Measurements from ENCODE around the gene URI1. TPM values are rescaled to one million over a fixed set of nuclear protein-coding genes. Genes with fewer than 3 reads are reported as not detected.
"Not testable (repeated sequence)": the region's sequence is repeated elsewhere in the genome, so short reads cannot be mapped to it uniquely, and the experiment has no call there.

URI1 gene
- total RNA-seq, 1 experiment from 2014 or later, result 31.0 TPM

- BruUV-seq (replicated peaks), result no TSS peak
- ChIA-PET POLR2A (ENCODE audit: unreplicated experiment) (no interaction called here), CTCF (no interaction called here)
- ATAC-seq (no peak), DNase-seq (no peak)
- no peak overlapping the region for H2AFZ ChIP-seq (ENCODE audit: low read length)
- no peak overlapping the region for H3K4me3 ChIP-seq (ENCODE audit: low read length)
- no peaks in the 10 kb centered on the region for H3K9me2 ChIP-seq (replicated peaks; ENCODE audit: low read length)
- no peaks in the 10 kb centered on the region for H3F3A ChIP-seq (ENCODE audit: low read length, unreplicated experiment)
- TF ChIP-seq CTCF (conservative IDR thresholded peaks at IDR 0.05; ENCODE audit: low read depth, low read length) (no peak), EZH2phosphoT487 (IDR thresholded peaks at IDR 0.05; ENCODE audit: borderline replicate concordance, low read length) (no peak), EZH2 (IDR thresholded peaks at IDR 0.05; ENCODE audit: low read length, unreplicated experiment) (no peak)
- peaks cover 13% of the 10 kb centered on the region for H3K36me3 ChIP-seq (ENCODE audit: low read depth, low read length)
- H3K9me3 ChIP-seq (ENCODE audit: low read length), result no peaks in the 10 kb centered on the region
- no peak overlapping the region for H3K27ac ChIP-seq (ENCODE audit: low read length)
- no peaks in the 10 kb centered on the region for H3K79me2 ChIP-seq (ENCODE audit: low read length)
- H3K4me2 ChIP-seq (ENCODE audit: low read length), result no peak overlapping the region
- intact Hi-C loops (cut with micrococcal nuclease), result no loop called here
- H3K27me3 ChIP-seq (ENCODE audit: low read length), result no peaks in the 10 kb centered on the region
- no peaks in the 10 kb centered on the region for H4K20me1 ChIP-seq (ENCODE audit: low read length)
- H3K9ac ChIP-seq (ENCODE audit: low read length), result no peak overlapping the region
- H3K4me1 ChIP-seq (ENCODE audit: insufficient read depth, low read length), result peaks cover 23% of the 10 kb centered on the region
These were observed 92.3 kb downstream of the URI1 start for GRCh38 chr19:30034321-30034720.

- Histone ChIP-seq H3K36me3 (ENCODE audit: low read depth, low read length) (peaks cover 7% of the 10 kb centered on the region), H3K4me1 (ENCODE audit: insufficient read depth, low read length) (peaks cover 2% of the 10 kb centered on the region; the same call in 1 of the 2 replicates), H3K9me3 (ENCODE audit: low read length) (no peaks in the 10 kb centered on the region), H3K9ac (ENCODE audit: low read length) (no peak overlapping the region), H3K9me2 (replicated peaks; ENCODE audit: low read length) (no peaks in the 10 kb centered on the region), H2AFZ (ENCODE audit: low read length) (no peak overlapping the region), H3K4me2 (ENCODE audit: low read length) (no peak overlapping the region), H4K20me1 (ENCODE audit: low read length) (no peaks in the 10 kb centered on the region), H3F3A (ENCODE audit: low read length, unreplicated experiment) (no peaks in the 10 kb centered on the region), H3K27ac (ENCODE audit: low read length) (no peak overlapping the region), H3K79me2 (ENCODE audit: low read length) (no peaks in the 10 kb centered on the region), H3K4me3 (ENCODE audit: low read length) (no peak overlapping the region), H3K27me3 (ENCODE audit: low read length) (no peaks in the 10 kb centered on the region)
- TF ChIP-seq EZH2phosphoT487 (IDR thresholded peaks at IDR 0.05; ENCODE audit: borderline replicate concordance, low read length), result no peak
- TF ChIP-seq EZH2 (IDR thresholded peaks at IDR 0.05; ENCODE audit: low read length, unreplicated experiment), result no peak
- TF ChIP-seq CTCF (conservative IDR thresholded peaks at IDR 0.05; ENCODE audit: low read depth, low read length), result no peak
- intact Hi-C loops (cut with micrococcal nuclease), result no loop called here
- ChIA-PET CTCF (no interaction called here), POLR2A (ENCODE audit: unreplicated experiment) (no interaction called here)
- DNase-seq (no peak), ATAC-seq (no peak)
- BruUV-seq (replicated peaks), result no TSS peak
These were observed 94.4 kb downstream of the URI1 start for GRCh38 chr19:30036154-30037129.

GRCh38 chr19:30037835-30038234 lies 95.8 kb downstream of the URI1 start:
- no peaks in the 10 kb centered on the region for H3K79me2 ChIP-seq (ENCODE audit: low read length)
- ChIA-PET CTCF (no interaction called here), POLR2A (ENCODE audit: unreplicated experiment) (no interaction called here)
- DNase-seq (no peak), ATAC-seq (no peak)
- no peaks in the 10 kb centered on the region for H3F3A ChIP-seq (ENCODE audit: low read length, unreplicated experiment)
- no peaks in the 10 kb centered on the region for H3K9me3 ChIP-seq (ENCODE audit: low read length)
- H3K4me3 ChIP-seq (ENCODE audit: low read length), result no peak overlapping the region
- H3K36me3 ChIP-seq (ENCODE audit: low read depth, low read length), result no peaks in the 10 kb centered on the region
- no peak overlapping the region for H3K9ac ChIP-seq (ENCODE audit: low read length)
- no peaks in the 10 kb centered on the region for H3K27me3 ChIP-seq (ENCODE audit: low read length)
- H3K4me2 ChIP-seq (ENCODE audit: low read length), result no peak overlapping the region
- no TSS peak for BruUV-seq (replicated peaks)
- no peak overlapping the region for H2AFZ ChIP-seq (ENCODE audit: low read length)
- no peaks in the 10 kb centered on the region for H3K9me2 ChIP-seq (replicated peaks; ENCODE audit: low read length)
- no peaks in the 10 kb centered on the region for H4K20me1 ChIP-seq (ENCODE audit: low read length)
- H3K27ac ChIP-seq (ENCODE audit: low read length), result no peak overlapping the region
- intact Hi-C loops (cut with micrococcal nuclease), result no loop called here
- H3K4me1 ChIP-seq (ENCODE audit: insufficient read depth, low read length), result no peaks in the 10 kb centered on the region
- TF ChIP-seq EZH2 (IDR thresholded peaks at IDR 0.05; ENCODE audit: low read length, unreplicated experiment), result no peak
- no peak for TF ChIP-seq EZH2phosphoT487 (IDR thresholded peaks at IDR 0.05; ENCODE audit: borderline replicate concordance, low read length)

GRCh38 chr19:30041931-30042330 lies 99.9 kb downstream of the URI1 start:
- H3K27ac ChIP-seq (ENCODE audit: low read length); BruUV-seq (replicated peaks); DNase-seq; ATAC-seq; H3K4me3 ChIP-seq (ENCODE audit: low read length); H3K27me3 ChIP-seq (ENCODE audit: low read length); H3K79me2 ChIP-seq (ENCODE audit: low read length); H3K9me2 ChIP-seq (replicated peaks; ENCODE audit: low read length); H3K4me1 ChIP-seq (ENCODE audit: insufficient read depth, low read length); H3K4me2 ChIP-seq (ENCODE audit: low read length); POLR2A ChIA-PET (ENCODE audit: unreplicated experiment); H2AFZ ChIP-seq (ENCODE audit: low read length); H3K9ac ChIP-seq (ENCODE audit: low read length); H3F3A ChIP-seq (ENCODE audit: low read length, unreplicated experiment); H4K20me1 ChIP-seq (ENCODE audit: low read length); H3K36me3 ChIP-seq (ENCODE audit: low read depth, low read length); CTCF ChIA-PET; H3K9me3 ChIP-seq (ENCODE audit: low read length); intact Hi-C loops (cut with micrococcal nuclease): not testable (repeated sequence)

GRCh38 chr19:30043008-30043407 lies 101.0 kb downstream of the URI1 start:
- ATAC-seq; CTCF ChIA-PET; BruUV-seq (replicated peaks); H3K4me2 ChIP-seq (ENCODE audit: low read length); DNase-seq; intact Hi-C loops (cut with micrococcal nuclease); POLR2A ChIA-PET (ENCODE audit: unreplicated experiment); H3K9me3 ChIP-seq (ENCODE audit: low read length); H3K4me3 ChIP-seq (ENCODE audit: low read length); H3K27ac ChIP-seq (ENCODE audit: low read length); H3K9ac ChIP-seq (ENCODE audit: low read length); H3K36me3 ChIP-seq (ENCODE audit: low read depth, low read length); H3F3A ChIP-seq (ENCODE audit: low read length, unreplicated experiment); H3K4me1 ChIP-seq (ENCODE audit: insufficient read depth, low read length); H3K9me2 ChIP-seq (replicated peaks; ENCODE audit: low read length); H4K20me1 ChIP-seq (ENCODE audit: low read length); H3K79me2 ChIP-seq (ENCODE audit: low read length); H2AFZ ChIP-seq (ENCODE audit: low read length); H3K27me3 ChIP-seq (ENCODE audit: low read length): not testable (repeated sequence)
